ENCODE results near the gene DSCAML1. TPM values are rescaled to one million over a fixed set of nuclear protein-coding genes. Genes with fewer than 3 reads are reported as not detected.

Gene DSCAML1
- total RNA-seq, 1 donor from 2014 or later, result 0.02 TPM

- intact Hi-C loops (cut with micrococcal nuclease), result no loop called here
- Mint-ChIP-seq H3K27me3 (no peaks in the 10 kb centered on the region), H3K4me3 (no peak overlapping the region)
These were observed 142.4 kb downstream of the DSCAML1 start for GRCh38 chr11:117654281-117655255.

GRCh38 chr11:117652521-117652920 is 144.5 kb downstream of the DSCAML1 start:
- intact Hi-C loops (cut with micrococcal nuclease), result no loop called here
- no peak overlapping the region for H3K4me3 Mint-ChIP-seq
- H3K4me1 Mint-ChIP-seq, result no peaks in the 10 kb centered on the region
- no peak for DNase-seq
- no peaks in the 10 kb centered on the region for H3K9me3 Mint-ChIP-seq
- H3K27me3 Mint-ChIP-seq, result no peaks in the 10 kb centered on the region
- no peak overlapping the region for H3K27ac Mint-ChIP-seq
- no peaks in the 10 kb centered on the region for H3K36me3 Mint-ChIP-seq (ENCODE audit: low read depth)

More at GRCh38 chr11:117654281-117655255, 142.4 kb downstream of the DSCAML1 start:
- no peaks in the 10 kb centered on the region for H3K9me3 Mint-ChIP-seq
- H3K36me3 Mint-ChIP-seq (ENCODE audit: low read depth), result no peaks in the 10 kb centered on the region
- H3K27ac Mint-ChIP-seq, result no peak overlapping the region
- no peaks in the 10 kb centered on the region for H3K4me1 Mint-ChIP-seq
- no peak for DNase-seq

- Mint-ChIP-seq H3K4me1 (no peaks in the 10 kb centered on the region), H3K27me3 (no peaks in the 10 kb centered on the region), H3K27ac (no peak overlapping the region), H3K36me3 (ENCODE audit: low read depth) (no peaks in the 10 kb centered on the region), H3K4me3 (no peak overlapping the region), H3K9me3 (no peaks in the 10 kb centered on the region)
- DNase-seq, result no peak
- intact Hi-C loops (cut with micrococcal nuclease), result no loop called here
These were observed 147.5 kb downstream of the DSCAML1 start for GRCh38 chr11:117649296-117650055.

GRCh38 chr11:117647872-117648271 is 149.1 kb downstream of the DSCAML1 start:
- intact Hi-C loops (cut with micrococcal nuclease), result no loop called here
- no peaks in the 10 kb centered on the region for H3K27me3 Mint-ChIP-seq
- no peak overlapping the region for H3K4me3 Mint-ChIP-seq
- H3K4me1 Mint-ChIP-seq, result no peaks in the 10 kb centered on the region
- DNase-seq, result no peak
- no peaks in the 10 kb centered on the region for H3K9me3 Mint-ChIP-seq
- no peak overlapping the region for H3K27ac Mint-ChIP-seq
- no peaks in the 10 kb centered on the region for H3K36me3 Mint-ChIP-seq (ENCODE audit: low read depth)

- Mint-ChIP-seq H3K27ac (no peak overlapping the region), H3K4me3 (no peak overlapping the region), H3K4me1 (no peaks in the 10 kb centered on the region), H3K27me3 (no peaks in the 10 kb centered on the region), H3K36me3 (ENCODE audit: low read depth) (no peaks in the 10 kb centered on the region), H3K9me3 (no peaks in the 10 kb centered on the region)
- DNase-seq, result no peak
- intact Hi-C loops (cut with micrococcal nuclease), result no loop called here
These were observed 149.8 kb downstream of the DSCAML1 start for GRCh38 chr11:117647207-117647606.

- no peak overlapping the region for H3K27ac Mint-ChIP-seq
- H3K4me1 Mint-ChIP-seq, result no peaks in the 10 kb centered on the region
- no peak overlapping the region for H3K4me3 Mint-ChIP-seq
- intact Hi-C loops (cut with micrococcal nuclease), result no loop called here
- no peaks in the 10 kb centered on the region for H3K36me3 Mint-ChIP-seq (ENCODE audit: low read depth)
- H3K27me3 Mint-ChIP-seq, result no peaks in the 10 kb centered on the region
- no peaks in the 10 kb centered on the region for H3K9me3 Mint-ChIP-seq
- no peak for DNase-seq
These were observed 150.6 kb downstream of the DSCAML1 start for GRCh38 chr11:117646411-117646810.

GRCh38 chr11:117644403-117645155 is 152.4 kb downstream of the DSCAML1 start:
- Mint-ChIP-seq H3K27me3 (no peaks in the 10 kb centered on the region), H3K4me3 (no peak overlapping the region), H3K9me3 (no peaks in the 10 kb centered on the region), H3K4me1 (no peaks in the 10 kb centered on the region), H3K36me3 (ENCODE audit: low read depth) (no peaks in the 10 kb centered on the region), H3K27ac (no peak overlapping the region)
- intact Hi-C loops (cut with micrococcal nuclease), result no loop called here
- DNase-seq, result no peak

GRCh38 chr11:117643606-117644300 is 153.3 kb downstream of the DSCAML1 start:
- Mint-ChIP-seq H3K36me3 (ENCODE audit: low read depth) (no peaks in the 10 kb centered on the region), H3K27ac (no peak overlapping the region), H3K4me1 (no peaks in the 10 kb centered on the region), H3K27me3 (no peaks in the 10 kb centered on the region), H3K4me3 (no peak overlapping the region), H3K9me3 (no peaks in the 10 kb centered on the region)
- DNase-seq, result no peak
- intact Hi-C loops (cut with micrococcal nuclease), result no loop called here

GRCh38 chr11:117642835-117643234 is 154.2 kb downstream of the DSCAML1 start:
- Mint-ChIP-seq H3K9me3 (no peaks in the 10 kb centered on the region), H3K27me3 (no peaks in the 10 kb centered on the region), H3K27ac (no peak overlapping the region), H3K36me3 (ENCODE audit: low read depth) (no peaks in the 10 kb centered on the region), H3K4me1 (no peaks in the 10 kb centered on the region), H3K4me3 (no peak overlapping the region)
- DNase-seq, result no peak
- intact Hi-C loops (cut with micrococcal nuclease), result no loop called here

- Mint-ChIP-seq H3K27ac (no peak overlapping the region), H3K4me3 (no peak overlapping the region), H3K4me1 (no peaks in the 10 kb centered on the region), H3K36me3 (ENCODE audit: low read depth) (no peaks in the 10 kb centered on the region), H3K9me3 (no peaks in the 10 kb centered on the region), H3K27me3 (no peaks in the 10 kb centered on the region)
- no peak for DNase-seq
- intact Hi-C loops (cut with micrococcal nuclease), result no loop called here
These were observed 154.6 kb downstream of the DSCAML1 start for GRCh38 chr11:117642396-117642795.

GRCh38 chr11:117641008-117641915 is 155.8 kb downstream of the DSCAML1 start:
- H3K27me3 Mint-ChIP-seq, result peaks cover 2% of the 10 kb centered on the region
- H3K4me1 Mint-ChIP-seq, result no peaks in the 10 kb centered on the region
- no peak overlapping the region for H3K4me3 Mint-ChIP-seq
- no peak overlapping the region for H3K27ac Mint-ChIP-seq
- intact Hi-C loops (cut with micrococcal nuclease), result no loop called here
- no peak for DNase-seq
- no peaks in the 10 kb centered on the region for H3K9me3 Mint-ChIP-seq
- H3K36me3 Mint-ChIP-seq (ENCODE audit: low read depth), result no peaks in the 10 kb centered on the region

GRCh38 chr11:117640041-117640440 is 157.0 kb downstream of the DSCAML1 start:
- H3K27me3 Mint-ChIP-seq, result peaks cover 5% of the 10 kb centered on the region
- no peaks in the 10 kb centered on the region for H3K36me3 Mint-ChIP-seq (ENCODE audit: low read depth)
- no peak overlapping the region for H3K4me3 Mint-ChIP-seq
- no peaks in the 10 kb centered on the region for H3K9me3 Mint-ChIP-seq
- no peak overlapping the region for H3K27ac Mint-ChIP-seq
- no peaks in the 10 kb centered on the region for H3K4me1 Mint-ChIP-seq
- no peak for DNase-seq
- intact Hi-C loops (cut with micrococcal nuclease), result no loop called here

Measured in activated CD4-positive, alpha-beta T cell treated with anti-CD3 and anti-CD28 coated beads, Interleukin-2, amount 10 ng/mL, durations not matched to agents 24 days and 14 days (primary cell).